ENCODE data around the gene CFAP65.

The CFAP65 gene

DNA sequence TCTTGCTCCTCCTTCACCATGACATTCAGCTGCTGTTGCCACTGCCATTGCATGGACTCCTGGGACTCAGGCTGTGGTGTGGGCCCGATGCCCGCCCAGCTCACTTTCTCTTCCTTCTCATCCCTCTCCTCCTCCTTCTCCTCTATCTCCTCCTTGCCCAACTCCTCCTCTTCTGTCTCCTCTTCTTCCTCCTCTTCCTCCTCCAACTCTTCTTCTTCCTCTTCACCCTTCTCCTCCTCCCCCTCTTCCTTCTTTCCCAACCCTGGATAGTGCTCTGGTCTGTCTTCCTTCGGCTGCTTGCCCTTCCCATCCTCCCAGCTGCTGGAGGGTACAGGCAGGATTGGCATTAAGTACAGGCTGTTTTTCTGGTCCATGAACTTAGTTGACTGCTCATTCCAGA is 37.3 kb downstream of the CFAP65 start:
- no peak for DNase-seq

DNA sequence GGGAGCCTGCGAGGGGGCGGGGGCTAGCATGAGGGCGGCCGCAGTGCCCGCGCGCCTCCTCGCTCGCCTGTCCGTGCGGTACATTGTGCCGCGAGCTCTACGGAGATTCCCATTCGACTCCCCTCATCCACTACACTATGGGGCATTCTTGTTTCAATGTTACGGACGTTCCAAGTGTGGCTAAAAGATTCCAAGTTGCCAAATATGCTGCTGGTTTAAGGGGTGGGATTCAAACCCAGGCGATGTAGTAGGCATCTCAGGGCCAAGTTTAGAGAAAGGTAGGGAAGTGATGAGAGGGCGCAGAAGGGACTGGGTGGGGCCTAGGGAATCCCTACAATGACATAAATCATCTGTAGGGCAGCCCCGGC is 38.1 kb downstream of the CFAP65 start:
- DNase-seq = no peak

DNA sequence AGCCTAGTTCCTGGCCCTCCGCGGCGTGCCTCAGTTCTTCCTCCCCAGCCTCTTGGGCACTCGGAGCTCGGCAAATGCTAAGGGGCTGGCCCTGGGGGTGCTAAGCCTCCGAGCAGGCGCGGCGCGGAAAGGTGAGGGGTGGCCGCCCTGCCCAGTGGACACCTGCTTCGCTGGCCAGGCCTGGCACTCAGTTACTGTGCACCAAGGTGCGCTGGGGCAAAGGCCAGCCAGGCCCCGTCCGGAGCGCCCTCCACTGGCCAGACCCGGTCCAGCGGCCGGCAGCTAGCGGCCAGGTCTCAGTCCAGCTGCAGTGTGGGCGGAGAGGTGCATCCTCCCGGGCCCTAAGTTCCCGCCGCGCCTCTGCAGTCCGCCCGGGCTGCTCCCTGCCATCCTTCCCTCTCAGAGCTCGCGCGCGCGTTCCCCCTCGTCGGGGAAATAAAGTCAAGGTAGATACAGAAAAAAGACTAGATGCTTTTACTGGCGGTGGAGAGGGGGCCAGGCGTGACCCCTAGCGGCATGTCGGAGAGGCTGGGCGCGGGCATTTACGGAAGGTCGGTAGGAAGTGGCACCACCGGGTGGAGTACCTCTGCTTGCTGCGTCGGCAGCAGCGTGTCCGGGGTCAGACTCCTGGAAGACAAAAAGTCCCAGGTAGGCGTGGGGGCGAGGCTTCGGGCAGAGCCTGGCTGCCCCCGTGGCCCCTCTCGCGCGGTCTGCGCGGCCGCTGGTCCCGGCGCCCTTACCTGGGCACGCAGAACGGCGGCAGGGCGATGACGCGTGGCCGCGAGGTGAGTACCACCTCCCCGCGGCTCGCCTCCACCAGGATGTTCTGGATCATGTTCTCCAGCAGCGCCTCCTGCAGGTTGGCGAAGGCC is 38.7 kb downstream of the CFAP65 start:
- peak; percentile 81 for DNase-seq

DNA sequence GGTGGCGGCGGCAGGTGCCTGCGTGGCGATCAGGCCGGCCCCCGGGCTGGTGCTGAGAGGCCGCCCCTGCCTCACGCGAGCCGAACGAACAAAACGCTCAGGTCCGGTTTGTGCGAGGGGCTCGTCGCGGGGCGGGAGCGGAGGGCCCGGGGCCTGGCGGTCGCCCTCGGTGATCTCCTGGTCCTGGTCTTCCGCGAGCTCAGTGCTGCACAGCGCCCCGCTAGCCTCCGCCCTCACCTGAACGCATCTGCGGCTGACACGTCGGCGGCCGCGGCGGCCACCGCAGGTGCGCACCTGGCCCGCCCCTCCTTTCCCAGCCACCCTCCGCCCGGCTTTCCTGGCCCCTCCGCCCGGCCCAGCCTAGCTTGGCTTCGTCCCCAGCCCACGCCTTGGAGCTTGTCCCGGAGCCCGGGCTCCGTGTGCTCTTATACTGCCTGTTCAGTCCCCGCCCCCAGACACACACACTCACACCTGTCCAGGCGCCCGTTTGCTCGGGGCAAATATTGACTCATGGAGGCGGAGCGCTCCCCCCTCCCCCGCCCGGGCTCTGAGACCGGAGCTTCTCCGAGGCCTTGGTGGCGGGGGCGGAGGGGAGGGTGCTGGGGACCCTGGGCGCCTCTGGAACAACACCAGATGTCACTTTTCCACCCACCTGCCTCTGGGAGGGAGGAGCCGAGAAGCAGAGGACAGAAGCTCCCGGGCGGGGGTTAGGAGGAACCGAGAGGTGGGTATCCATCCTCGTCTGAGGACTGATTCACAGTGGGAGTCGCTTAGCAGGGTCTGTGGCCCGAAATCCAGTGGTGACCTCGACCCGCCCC is 39.5 kb downstream of the CFAP65 start:
- DNase-seq = peak; percentile 74

DNA sequence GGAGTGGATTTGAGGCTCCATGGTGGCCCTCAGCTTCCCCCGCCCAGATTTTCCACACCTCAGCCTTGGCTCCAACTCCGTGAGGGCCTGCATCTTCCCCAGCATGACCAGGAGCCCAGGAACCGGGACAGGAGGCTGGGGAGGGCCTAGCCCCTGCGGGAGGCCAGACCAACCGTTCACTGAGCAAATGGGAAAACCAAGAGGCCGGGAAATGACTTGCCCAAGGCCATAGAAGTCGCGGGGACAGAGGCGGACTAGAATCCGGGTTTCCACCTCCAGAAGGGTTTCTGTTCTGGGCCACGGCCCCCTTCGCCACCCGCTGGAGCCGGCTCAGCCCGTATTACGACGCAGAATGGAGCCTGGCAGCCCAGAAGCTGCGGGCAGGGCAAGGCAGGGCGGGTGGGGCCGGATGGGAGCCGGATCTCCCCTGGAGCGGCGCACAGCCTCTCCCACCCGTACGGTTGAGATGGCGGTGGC is 40.2 kb downstream of the CFAP65 start:
- DNase-seq = no peak

DNA sequence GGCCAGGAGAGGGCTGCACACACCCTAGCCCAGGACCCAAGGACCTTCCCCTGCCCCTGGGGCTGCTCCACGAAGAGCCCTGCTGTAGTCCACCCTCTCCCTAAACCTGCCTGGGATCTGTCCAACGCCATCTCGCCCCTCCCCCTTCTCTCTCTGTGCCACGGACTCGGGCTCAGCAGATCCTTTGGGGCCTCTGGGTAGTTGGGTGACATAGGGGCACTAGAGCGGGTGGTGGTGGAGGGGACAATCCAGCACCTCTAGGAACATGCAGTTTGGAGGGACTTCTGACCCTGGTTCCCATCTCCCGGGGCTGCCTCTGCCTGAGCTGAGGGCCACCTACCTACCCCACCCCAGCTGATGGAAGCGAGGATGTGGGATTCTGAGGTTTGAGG is 40.8 kb downstream of the CFAP65 start:
- DNase-seq = no peak

DNA sequence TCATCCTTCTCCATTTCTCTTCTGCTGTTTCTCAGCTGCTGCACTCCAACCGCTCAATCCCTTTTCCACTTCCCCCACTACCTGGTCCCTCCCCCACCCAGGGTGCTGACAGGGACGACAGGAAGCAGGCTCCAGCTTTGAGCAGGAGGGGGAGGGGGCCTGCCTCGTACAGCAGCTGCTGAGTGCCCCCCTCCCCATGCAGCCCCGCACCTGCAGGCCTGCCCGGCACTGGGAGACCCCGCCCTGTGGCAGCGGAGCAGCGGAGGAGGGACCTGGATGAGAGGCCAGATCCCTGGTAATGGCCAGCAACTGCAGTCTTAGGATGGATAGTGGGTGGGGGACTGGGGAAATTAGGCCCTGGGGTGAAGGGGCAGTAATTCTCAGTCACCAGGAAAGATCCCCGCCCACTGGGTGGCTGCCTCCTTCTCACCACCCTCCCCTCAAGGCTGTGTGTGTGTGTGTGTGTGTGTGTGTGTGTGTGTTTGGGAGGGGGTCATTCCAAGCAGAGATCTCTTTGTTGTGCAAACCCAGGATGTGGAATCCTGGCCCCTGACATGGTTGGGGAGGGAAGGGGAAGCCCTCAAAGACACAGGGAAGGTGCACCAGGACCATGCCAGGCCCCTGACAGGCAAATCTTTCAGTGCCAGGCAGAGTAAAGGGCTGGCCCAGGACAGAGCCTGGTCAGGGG is 41.3 kb downstream of the CFAP65 start:
- DNase-seq = no peak

DNA sequence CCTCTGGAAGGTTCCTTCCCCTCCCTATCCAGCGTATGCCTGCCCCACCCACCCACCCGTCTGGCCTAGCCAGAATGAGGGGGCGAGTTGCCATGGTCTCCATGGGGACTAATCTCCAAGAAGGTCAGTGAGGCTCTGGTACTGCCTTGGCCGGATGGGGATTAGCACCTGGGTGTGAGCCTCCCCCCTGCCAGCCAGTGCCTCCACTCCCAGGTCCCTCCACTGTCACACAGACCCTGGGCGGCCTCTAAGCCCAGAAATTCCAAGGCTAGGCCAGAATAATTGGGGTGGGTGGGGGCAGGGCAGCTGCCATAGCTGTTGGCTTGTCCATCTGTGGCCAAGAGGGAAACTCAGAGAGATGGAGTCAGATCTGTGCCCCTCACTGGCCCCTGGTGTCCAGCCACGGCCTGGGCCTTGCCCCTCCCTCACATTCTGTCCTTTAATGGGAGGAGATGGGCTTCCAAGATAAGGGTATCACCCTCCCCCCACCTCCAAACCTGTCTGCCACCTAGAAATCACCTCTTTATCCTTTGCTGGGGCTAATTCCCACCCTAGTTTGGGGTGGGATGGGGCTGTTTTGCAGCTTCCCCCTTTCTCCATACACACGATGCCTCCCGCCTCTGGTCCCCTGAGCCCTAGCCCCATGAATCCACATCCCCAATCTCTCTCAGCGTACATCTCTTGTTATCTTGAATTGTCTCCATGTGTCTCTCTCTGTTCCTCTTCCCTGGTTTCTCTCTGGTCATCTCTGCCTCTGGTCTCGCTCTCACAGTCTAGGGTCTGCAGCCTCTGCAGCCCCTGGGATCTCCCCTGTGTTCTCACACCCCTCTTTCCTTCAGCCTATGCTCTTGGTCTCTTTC is 42.1 kb downstream of the CFAP65 start:
- DNase-seq = no peak

DNA sequence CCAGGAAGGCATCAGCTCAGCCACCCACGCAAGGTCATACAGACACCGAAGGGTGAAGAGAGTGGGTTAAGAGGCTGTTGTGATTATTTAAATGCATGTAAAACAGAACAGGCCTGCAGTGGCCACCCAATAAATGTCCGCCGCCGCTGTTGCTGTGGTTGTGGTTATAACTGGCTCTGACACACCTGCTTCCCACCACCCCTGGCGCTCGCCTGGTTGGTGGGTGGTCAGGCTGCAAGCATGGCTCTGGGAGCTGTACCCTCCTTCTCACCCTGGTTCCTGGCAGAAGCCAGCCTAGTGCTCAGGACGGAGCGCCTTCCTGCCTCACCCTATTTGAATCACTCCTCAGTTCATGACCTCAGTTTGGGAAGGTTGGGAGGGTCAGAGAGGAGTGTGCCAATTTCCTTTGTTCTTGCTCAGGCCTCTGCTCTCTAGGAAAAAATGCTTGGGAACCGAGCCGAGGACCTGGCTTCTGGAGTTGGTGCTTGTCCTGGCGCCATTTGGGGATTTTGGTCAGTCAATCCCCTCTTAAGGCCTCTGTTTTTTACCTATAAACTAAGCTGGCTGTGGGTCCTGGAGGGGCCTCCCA is 42.8 kb downstream of the CFAP65 start:
- no peak for DNase-seq

DNA sequence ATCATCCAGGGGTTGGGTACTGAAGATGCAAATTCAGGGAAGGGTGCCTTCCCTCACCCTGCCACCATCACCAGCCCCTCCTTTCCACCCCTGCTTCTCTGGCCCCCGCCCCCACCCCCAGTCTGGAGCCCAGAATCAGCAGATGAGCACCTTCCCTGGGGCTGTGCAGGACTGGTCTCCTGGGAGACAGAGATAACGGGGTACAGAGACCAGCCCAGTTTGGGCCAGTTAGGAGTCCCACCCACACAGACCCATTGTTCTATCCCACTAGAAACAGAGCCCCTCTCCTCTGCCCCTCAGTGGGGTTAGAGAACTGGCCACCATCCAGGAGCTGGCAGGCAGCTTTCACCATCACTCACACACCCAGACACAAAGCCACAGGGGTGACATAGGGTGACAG is 43.6 kb downstream of the CFAP65 start:
- DNase-seq = no peak

DNA sequence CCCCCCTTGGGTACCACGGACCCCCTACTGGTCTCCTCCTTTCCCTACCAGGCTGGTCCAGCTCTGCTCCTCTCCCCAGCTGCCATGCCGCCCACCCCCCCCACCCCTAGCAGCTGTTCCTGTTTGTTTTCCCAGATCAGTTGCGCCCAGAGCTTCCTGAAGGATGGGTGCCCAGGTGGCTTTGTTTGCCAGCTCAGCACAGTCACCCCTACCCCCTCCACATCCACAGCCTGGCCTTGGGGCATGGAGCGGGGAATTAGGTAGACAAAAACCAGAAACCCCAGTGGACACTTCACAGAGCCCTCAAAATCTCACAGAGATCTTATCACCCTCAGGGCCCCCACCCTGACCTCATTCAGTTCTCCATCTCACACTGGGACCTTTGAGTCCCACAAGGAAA is 44.4 kb downstream of the CFAP65 start:
- DNase-seq = no peak

DNA sequence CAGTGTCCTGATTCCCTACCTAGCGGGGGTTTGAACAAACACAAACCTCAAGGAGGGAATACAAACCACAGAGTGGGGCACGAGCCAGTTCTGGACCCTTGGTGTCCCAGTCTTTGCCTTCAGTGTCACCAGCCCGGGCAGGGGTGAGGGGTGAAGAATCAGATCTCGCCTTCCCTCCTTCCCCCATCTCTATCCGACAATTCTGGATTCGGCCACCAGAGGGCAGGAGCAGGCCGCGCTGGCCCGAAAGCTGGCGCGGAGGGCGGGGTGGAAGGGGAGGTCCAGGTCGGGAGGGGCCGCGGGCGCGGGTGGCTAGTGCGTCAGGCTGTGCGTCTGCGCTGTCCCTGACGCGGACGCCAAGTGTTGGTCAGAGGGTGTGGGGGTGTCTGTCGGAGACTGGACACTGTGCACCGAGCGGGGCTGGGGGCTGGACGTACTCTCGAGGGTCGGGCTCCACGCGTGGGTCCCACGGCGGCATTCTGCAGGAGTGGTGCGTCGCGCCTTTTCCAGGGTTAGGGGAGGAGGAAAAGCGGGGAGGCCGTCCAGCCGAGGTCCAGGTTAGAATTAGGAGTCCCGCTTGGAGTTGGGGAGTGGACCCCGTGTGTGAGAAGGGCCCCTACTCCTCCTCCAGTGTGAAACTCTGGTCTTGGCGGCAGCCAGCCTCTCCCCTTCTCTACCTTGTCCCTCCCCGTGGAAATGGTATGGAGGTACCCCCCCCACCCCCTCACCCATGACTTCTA is 45.2 kb downstream of the CFAP65 start:
- DNase-seq = peak; percentile 91

DNA sequence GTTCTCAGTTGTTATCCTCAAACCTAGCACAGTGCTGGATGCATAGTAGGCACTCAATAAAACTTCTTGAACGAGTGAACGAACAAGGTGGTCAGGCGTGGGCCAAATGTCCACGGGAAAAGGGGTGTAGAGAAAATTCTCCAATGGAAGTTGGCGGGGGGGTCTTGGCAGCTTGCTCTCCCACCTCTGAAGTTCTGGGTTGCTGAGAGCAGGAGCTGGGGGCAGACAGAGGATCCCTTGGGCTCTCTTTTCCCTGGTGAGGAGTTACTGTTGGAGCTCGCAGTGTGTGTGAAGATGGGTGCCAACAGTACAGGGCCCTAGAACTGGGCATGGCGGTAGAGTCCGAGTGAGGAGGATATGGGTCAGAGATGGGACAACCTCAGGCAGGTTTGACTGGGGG is 45.8 kb downstream of the CFAP65 start:
- no peak for DNase-seq

DNA sequence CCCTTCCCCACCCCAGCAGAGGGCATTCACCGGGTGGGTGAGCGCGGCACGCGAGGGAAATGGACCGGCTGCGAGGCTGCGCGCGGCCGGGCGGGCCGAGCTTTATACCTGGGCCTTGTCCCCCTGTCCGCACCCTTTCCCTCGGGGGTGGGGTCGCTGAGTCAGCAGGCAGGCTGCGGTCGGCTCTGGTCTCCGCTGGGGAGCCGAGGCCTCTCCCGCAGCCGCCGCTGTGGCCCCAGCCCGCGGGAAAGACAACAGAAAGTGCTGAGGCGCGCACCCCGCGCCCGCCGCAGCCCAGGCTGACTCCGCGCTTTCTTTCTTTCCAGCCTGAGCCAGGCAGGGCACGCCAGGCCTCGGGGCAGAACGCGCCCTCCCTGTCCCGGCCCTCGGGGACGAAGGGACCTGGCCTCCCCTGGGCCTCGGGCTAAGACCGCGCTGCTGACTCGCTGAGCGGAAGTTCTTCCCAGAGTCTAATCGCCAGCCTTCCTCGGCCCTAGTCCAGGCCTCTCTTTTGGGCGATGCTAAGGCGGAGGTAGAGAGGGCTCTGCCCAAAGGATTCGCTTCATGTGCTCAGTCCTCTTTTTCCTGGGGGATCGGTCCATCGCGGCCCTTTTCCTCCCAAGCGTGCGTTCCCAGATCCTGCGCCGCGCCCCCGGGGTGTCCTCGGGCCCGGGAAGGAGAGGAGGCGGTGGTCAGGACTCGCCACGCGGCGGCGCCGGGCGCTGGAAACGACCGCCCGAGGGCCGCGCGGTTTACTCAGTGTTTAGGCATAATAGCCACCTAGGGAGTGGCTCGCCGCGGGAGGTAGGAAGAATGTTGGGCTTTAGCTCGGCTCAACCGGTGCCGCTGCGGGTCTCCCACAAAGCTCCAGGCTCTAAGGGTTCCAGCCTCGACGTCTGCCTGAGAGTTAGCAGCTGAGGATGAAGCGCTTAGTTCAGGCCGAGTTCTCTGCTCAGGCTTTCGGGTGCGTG is 47.7 kb downstream of the CFAP65 start, which contains the start of gene CRYBA2:
CRYBA2 (minus strand) TSS at position 78 of the 971 bp plus-strand sequence. CDS start 246 bp downstream, outside the sequence.
- DNase-seq = no peak

DNA sequence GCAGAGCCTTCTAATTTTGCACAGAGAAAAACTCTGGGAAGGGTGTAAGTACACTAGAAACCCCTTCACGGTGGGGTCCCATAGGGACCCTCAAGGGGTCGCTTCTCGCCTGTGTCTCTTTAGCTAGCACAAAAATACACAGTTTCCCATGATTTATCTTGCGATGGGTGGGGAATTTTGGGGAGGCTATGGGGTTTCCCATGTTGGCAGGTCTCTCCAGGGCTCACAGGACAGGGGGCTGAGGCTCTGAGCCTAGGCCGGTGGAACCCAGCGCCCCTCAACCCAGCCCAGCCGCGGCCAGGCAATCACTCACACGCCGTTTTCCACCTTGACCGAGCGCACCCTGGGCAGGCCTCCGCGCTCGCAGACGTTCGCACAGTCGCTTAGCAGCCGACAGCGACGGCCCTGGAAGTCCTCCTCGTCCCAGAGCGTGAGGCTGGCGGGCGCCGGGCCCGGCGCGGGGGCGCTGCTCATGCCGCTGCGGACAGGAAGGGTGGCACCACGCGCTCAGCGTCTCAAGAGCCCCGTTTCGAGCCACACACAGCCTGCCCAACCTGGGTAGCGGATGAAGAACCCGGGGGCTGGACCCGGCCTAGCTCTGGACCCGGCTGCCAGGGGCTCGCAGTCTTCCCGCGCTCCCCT is 48.5 kb downstream of the CFAP65 start:
- DNase-seq = no peak

DNA sequence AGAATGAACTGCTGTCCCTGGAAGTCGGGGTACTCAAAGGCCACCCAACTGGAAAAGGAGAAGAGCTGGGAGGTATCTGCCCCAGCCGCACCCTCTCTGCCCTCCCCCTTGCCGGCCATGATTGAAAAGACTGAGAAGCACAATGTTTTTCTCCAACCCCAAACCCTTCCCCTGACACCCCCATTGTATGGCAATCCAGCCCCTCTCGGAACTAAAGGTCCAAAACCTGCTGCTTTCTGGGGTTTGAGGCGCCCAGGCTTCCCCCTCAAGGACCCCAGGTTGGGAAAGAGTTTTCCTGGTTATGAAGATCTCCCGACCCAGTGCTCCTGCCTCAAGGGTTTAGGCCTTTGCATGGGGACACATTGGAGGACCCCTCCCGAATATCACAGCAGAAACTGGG is 49.1 kb downstream of the CFAP65 start:
- DNase-seq = no peak

DNA sequence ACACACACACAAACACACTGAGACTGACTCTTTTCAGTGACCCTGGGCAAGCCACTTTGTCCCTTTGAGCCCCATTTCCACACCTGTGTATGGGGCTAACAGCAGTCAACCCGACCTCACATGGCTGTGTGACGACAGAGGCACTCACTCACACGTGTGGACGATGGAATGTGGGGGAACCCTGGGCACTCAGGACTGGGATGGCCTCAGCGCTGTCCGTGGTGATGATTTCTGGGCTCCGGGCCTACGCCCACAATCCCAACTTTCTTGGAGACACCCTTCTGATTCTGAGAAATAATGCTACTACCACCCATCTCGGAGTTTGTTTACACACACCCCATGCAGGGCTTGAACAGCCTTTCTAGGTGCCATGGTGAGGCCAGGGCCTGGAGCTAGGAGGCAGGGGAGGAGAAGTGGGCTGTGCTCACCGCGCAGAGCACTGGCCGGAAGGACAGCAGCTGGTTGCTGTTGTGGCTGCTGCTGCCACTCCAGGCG is 49.6 kb downstream of the CFAP65 start:
- DNase-seq = no peak

DNA sequence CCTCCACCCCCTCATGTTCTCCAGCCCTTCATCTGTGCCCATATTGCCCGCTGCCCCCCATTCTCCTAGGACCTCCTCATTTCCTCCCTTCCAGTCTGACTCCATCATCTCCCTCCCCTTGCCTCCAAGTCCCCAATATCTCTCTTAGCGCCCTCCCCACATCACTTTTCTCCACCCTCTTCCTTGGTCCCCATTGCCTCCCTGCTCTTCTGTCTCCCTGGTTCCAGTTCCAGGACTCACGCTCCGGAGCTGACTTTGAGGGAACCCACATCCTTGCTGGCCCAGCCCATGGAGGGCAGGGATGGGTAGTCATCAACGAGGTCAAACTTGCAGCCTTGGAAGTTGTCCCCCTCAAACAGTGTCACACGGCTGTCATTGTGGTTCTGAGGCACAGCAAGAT is 50.7 kb downstream of the CFAP65 start:
- DNase-seq = no peak

DNA sequence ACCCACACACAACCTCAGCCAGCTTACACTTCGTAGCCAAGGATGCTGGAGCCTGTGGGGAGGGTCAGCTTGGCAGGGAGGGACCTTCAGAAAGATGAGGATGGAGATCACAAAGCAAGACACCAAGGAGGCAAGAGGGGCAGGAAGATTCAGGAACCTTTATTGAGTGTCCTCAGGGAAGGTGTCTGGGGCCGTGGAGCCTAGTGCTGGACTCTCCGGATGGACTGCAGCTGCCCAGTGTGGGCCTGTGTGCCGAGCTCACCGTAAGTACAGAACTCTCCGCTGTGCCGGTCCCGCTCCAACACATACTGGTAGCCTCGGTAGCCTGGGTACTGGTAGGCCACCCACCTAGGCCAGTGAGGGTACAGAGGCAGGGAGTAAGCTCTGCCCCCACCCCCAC is 51.3 kb downstream of the CFAP65 start:
- no peak for DNase-seq

Measured in activated effector memory CD4-positive, alpha-beta T cell treated with anti-CD3 and anti-CD28 coated beads, Interleukin-2, amount 50 U/mL, for 16 hours (primary cell).